Lung (tissue), 12 donors: ENCODE results near the gene PNMA1. TPM values are rescaled to one million over a fixed set of nuclear protein-coding genes. Genes with fewer than 3 reads are reported as not detected.
A peak's percentile ranks its signal among the peaks of the same experiment; 100 is the strongest.

ENCODE experiments used
- ATAC-seq: fragments of 200-7000 bp; cut with Tn5 transposase; one replicate; pipeline ENCODE4 v1.9.1; 2020; ENCODE audit warnings: moderate number of reproducible peaks; ENCODE audit not compliant: insufficient read depth, low FRiP score
- DNase-seq, 3 donors: peaks; one replicate each; pipeline ENCODE4 v3.0.0-alpha.2; 2013 to 2017
- H3K27ac ChIP-seq, 2 donors: one replicate each; pipeline ENCODE4 v1.5.1; 2013; ENCODE audit warnings: mild to moderate bottlenecking in 2 of 2, moderate library complexity in 2 of 2, control low read depth in 1 of 2, inconsistent platforms in 1 of 2, low read depth in 1 of 2, low read length in 1 of 2
- H3K27me3 ChIP-seq, 3 donors: one replicate each; pipeline ENCODE4 v1.5.1; 2013; ENCODE audit warnings: low read length in 2 of 3; ENCODE audit not compliant: control insufficient read depth in 3 of 3, insufficient read depth in 3 of 3
- H3K36me3 ChIP-seq, 4 donors: one replicate each; pipeline ENCODE4 v1.5.1; 2013; ENCODE audit warnings: low read length in 4 of 4, mild to moderate bottlenecking in 1 of 4, moderate library complexity in 1 of 4; ENCODE audit not compliant: control insufficient read depth in 4 of 4, insufficient read depth in 4 of 4
- H3K4me1 ChIP-seq, 5 donors: one replicate each; pipeline ENCODE4 v1.5.1; 2013; ENCODE audit warnings: low read length in 5 of 5, mild to moderate bottlenecking in 2 of 5, moderate library complexity in 1 of 5; ENCODE audit not compliant: control insufficient read depth in 5 of 5, insufficient read depth in 5 of 5
- H3K4me3 ChIP-seq: one replicate; pipeline ENCODE4 v1.5.1; 2013; ENCODE audit warnings: mild to moderate bottlenecking, control low read depth, moderate library complexity
- H3K9ac ChIP-seq, 2 donors: one replicate each; pipeline ENCODE4 v1.5.1; 2013; ENCODE audit warnings: low read length in 2 of 2, control low read depth in 1 of 2; ENCODE audit not compliant: insufficient read depth in 1 of 2
- H3K9me3 ChIP-seq, 4 donors: one replicate each; pipeline ENCODE4 v1.5.1; 2013; ENCODE audit warnings: low read length in 3 of 4, mild to moderate bottlenecking in 1 of 4, moderate library complexity in 1 of 4; ENCODE audit not compliant: control insufficient read depth in 4 of 4, insufficient read depth in 3 of 4
- CTCF ChIP-seq: IDR thresholded peaks from 2 replicates; pipeline ENCODE4 v1.5.1; 2012; ENCODE audit warnings: mild to moderate bottlenecking; ENCODE audit errors: control extremely low read depth, extremely low read depth
- WGBS, 2 donors: extraction: QIAGEN DNeasy Blood & Tissue Kit; methylation state at CpG; one replicate each; pipeline ENCODE4 v1.1.7; 2013; 5-methylcytosine and 5-hydroxymethylcytosine counted together
- polyA plus RNA-seq, 2 donors: library from polyadenylated mRNA; stranded (reverse); fragments of 200-250 nt; gene quantifications; one replicate each; pipeline ENCODE4 v1.2.1, GENCODE V29; 2013
- total RNA-seq, 2 donors: library from RNA; depleted of rRNA in 1 of 2; stranded (reverse); fragments of >200 nt in 1 of 2; gene quantifications; one replicate each; pipeline ENCODE4 v1.2.1, GENCODE V29; 2014 to 2021
- donor health status: control.
- donor health status: control.
- donor health status: Bipolar disorder and iron deficiency.
- donor health status: healthy.
- donor health status: DM: yes; HTN: yes; CAD: no.

The PNMA1 gene
- total and polyA plus RNA-seq, 4 donors: 11.0 to 34.1 (median 25.7) TPM

- no peak for TF ChIP-seq CTCF
- 83 to 92% methylated on average over 21 of the region's 21 CpGs for WGBS, 2 donors
- Histone ChIP-seq H3K9me3 (no peaks in the 10 kb centered on the region), H3K27ac (peak overlapping the region in 1 of 2 donors; percentile 87), H3K4me3 (no peak overlapping the region), H3K4me1 (peaks cover 21 to 52% (median 46%) of the 10 kb centered on the region in 5 donors), H3K36me3 (peaks cover 4 to 36% (median 27%) of the 10 kb centered on the region in 4 donors), H3K27me3 (no peaks in the 10 kb centered on the region), H3K9ac (no peak overlapping the region)
- ATAC-seq (no peak), DNase-seq (no peak)
Observed at GRCh38 chr14:73739174-73739898, 25.2 kb upstream of the PNMA1 start.

DNA sequence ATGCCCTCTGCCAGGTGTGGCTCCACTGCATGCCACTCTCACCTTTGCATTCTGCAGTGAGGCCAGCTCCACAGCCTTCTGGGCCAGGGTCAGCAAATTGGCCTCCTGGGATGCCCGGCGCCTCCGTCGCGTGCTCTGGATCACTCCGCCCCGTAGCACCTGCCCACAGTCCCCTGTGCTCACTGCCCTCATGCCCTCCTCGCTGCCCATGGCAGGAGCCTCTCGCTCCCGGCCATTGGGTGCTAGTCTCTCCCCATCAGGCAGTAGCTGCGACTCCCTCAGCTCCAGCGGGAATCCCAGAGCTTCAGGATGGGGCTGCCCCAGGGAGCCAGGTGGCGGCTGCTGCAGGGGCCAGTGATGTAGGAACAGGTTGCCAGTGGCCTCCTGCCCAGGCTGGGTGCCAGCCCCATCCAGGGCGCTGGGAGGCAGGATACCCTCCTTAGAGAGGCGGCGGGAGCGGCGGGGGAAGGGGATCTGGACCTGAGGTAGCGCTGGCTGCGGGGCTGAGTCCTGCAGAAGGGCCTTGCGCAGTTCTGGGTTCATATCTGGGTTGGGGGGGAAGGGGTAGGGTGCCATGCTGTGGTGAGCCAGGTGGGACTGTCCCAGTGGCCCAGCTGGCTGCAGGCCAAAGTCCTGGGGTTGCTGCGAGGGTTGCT lies 24.5 kb upstream of the PNMA1 start:
- Histone ChIP-seq H3K27me3 (no peaks in the 10 kb centered on the region), H3K9me3 (no peaks in the 10 kb centered on the region), H3K4me3 (no peak overlapping the region), H3K27ac (peak overlapping the region in 1 of 2 donors; percentile 87), H3K4me1 (peaks cover 17 to 47% (median 39%) of the 10 kb centered on the region in 5 donors), H3K9ac (no peak overlapping the region), H3K36me3 (peaks cover 4 to 39% (median 29%) of the 10 kb centered on the region in 4 donors)
- WGBS, 2 donors: 96 to 97% methylated on average over 20 to 22 of the region's 22 CpGs
- no peak for DNase-seq
- no peak for TF ChIP-seq CTCF
- ATAC-seq: no peak

DNA sequence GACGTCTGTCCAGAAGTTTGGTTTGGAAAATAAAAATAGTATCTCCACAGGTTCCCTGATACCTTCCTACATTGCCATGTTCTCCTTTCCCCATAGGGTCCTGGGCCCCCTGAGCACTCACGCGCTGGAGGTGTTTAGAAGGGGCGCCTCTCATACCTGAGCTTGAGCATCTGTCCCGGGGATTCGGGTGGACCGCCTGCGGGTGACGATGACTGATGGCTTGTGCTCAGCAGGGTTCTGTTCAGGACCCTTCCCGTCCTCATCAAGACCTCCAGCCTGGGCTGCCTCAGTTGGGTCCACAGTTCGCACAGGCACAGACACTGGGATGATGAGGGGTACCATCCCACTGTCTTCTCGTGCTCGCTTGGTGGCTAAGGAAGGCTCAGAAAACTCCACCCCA lies 22.7 kb upstream of the PNMA1 start:
- DNase-seq (no peak), ATAC-seq (no peak)
- no peaks in the 10 kb centered on the region for H3K27me3 ChIP-seq
- H3K36me3 ChIP-seq: peaks cover 4 to 42% (median 32%) of the 10 kb centered on the region in 4 donors
- 91 to 93% methylated on average over 13 of the region's 13 CpGs for WGBS, 2 donors
- no peaks in the 10 kb centered on the region for H3K9me3 ChIP-seq
- no peak overlapping the region for H3K4me3 ChIP-seq
- H3K27ac ChIP-seq: peak overlapping the region in 1 of 2 donors; percentile 53
- TF ChIP-seq CTCF: no peak
- peaks cover 3 to 30% (median 21%) of the 10 kb centered on the region in 5 donors for H3K4me1 ChIP-seq
- no peak overlapping the region for H3K9ac ChIP-seq
